ENCODE data around the gene SEMA4A. TPM values are rescaled to one million over a fixed set of nuclear protein-coding genes. Genes with fewer than 3 reads are reported as not detected.

SEMA4A gene
- total RNA-seq, 3 donors from 2014 or later (not counting 1 experiment from before 2014, with no cell fraction given) = 2.6 to 13.0 (median 7.0) TPM

DNA sequence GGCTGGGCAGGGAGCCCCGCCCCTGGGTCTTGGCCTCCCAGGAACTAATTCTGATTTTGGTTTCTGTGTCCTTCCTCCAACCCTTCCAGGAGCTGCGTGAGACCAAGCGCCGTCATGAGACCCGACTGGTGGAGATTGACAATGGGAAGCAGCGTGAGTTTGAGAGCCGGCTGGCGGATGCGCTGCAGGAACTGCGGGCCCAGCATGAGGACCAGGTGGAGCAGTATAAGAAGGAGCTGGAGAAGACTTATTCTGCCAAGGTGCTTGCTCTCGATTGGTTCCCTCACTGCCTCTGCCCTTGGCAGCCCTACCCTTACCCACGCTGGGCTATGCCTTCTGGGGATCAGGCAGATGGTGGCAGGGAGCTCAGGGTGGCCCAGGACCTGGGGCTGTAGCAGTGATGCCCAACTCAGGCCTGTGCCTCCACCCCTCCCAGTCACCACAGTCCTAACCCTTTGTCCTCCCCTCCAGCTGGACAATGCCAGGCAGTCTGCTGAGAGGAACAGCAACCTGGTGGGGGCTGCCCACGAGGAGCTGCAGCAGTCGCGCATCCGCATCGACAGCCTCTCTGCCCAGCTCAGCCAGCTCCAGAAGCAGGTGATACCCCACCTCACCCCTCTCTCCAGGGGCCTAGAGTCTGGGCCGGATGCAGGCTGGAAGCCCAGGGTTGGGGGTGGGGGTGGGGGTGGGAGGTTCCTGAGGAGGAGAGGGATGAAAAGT lies 18.5 kb upstream of the SEMA4A start:
- TF ChIP-seq, protein P1, sequence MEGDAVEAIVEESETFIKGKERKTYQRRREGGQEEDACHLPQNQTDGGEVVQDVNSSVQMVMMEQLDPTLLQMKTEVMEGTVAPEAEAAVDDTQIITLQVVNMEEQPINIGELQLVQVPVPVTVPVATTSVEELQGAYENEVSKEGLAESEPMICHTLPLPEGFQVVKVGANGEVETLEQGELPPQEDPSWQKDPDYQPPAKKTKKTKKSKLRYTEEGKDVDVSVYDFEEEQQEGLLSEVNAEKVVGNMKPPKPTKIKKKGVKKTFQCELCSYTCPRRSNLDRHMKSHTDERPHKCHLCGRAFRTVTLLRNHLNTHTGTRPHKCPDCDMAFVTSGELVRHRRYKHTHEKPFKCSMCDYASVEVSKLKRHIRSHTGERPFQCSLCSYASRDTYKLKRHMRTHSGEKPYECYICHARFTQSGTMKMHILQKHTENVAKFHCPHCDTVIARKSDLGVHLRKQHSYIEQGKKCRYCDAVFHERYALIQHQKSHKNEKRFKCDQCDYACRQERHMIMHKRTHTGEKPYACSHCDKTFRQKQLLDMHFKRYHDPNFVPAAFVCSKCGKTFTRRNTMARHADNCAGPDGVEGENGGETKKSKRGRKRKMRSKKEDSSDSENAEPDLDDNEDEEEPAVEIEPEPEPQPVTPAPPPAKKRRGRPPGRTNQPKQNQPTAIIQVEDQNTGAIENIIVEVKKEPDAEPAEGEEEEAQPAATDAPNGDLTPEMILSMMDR (IDR thresholded peaks at IDR 0.05) = no peak
- Histone ChIP-seq H3K4me1 (ENCODE audit: control insufficient read depth, insufficient read depth, low read length) (peaks cover 7% of the 10 kb centered on the region), H3K9me3 (ENCODE audit: control insufficient read depth, insufficient read depth, low read length) (no peaks in the 10 kb centered on the region), H3K36me3 (ENCODE audit: control insufficient read depth, insufficient read depth, low read length) (no peaks in the 10 kb centered on the region), H3K27ac (ENCODE audit: low read length) (no peak overlapping the region), H3K4me3 (ENCODE audit: low read length) (no peak overlapping the region), H3K27me3 (ENCODE audit: control insufficient read depth, insufficient read depth, low read length) (peaks cover 3% of the 10 kb centered on the region)
- Mint-ChIP-seq H3K27ac (peak overlapping the region; percentile 29 to 45), H3K36me3 (no peaks in the 10 kb centered on the region), H3K4me3 (no peak overlapping the region), H3K4me1 (peaks cover 0 to 9% of the 10 kb centered on the region in 2 donors), H3K9me3 (no peaks in the 10 kb centered on the region), H3K27me3 (ENCODE audit: low read depth in 2 of 2) (no peaks in the 10 kb centered on the region)
- ATAC-seq (no peak), DNase-seq (no peak)
- intact Hi-C loops (cut with micrococcal nuclease) = no loop called here
- WGBS (ENCODE audit: insufficient coverage) = 91% methylated on average over 17 of the region's 18 CpGs

GRCh38 chr1:156135930-156136871 lies 17.2 kb upstream of the SEMA4A start:
- TF ChIP-seq, protein P1 (IDR thresholded peaks at IDR 0.05) = no peak
- Histone ChIP-seq H3K9me3 (ENCODE audit: control insufficient read depth, insufficient read depth, low read length) (no peaks in the 10 kb centered on the region), H3K27ac (ENCODE audit: low read length) (no peak overlapping the region), H3K4me3 (ENCODE audit: low read length) (no peak overlapping the region), H3K36me3 (ENCODE audit: control insufficient read depth, insufficient read depth, low read length) (no peaks in the 10 kb centered on the region), H3K4me1 (ENCODE audit: control insufficient read depth, insufficient read depth, low read length) (no peaks in the 10 kb centered on the region), H3K27me3 (ENCODE audit: control insufficient read depth, insufficient read depth, low read length) (no peaks in the 10 kb centered on the region)
- Mint-ChIP-seq H3K4me3 (peak overlapping the region; percentile 21), H3K36me3 (no peaks in the 10 kb centered on the region), H3K4me1 (peaks cover 0 to 8% of the 10 kb centered on the region in 2 donors), H3K27me3 (ENCODE audit: low read depth in 2 of 2) (peaks cover 0 to 5% of the 10 kb centered on the region in 2 donors), H3K9me3 (no peaks in the 10 kb centered on the region), H3K27ac (peak overlapping the region in 1 of 2 donors; percentile 12)
- no peak for ATAC-seq
- 94% methylated on average over 34 of the region's 34 CpGs for WGBS (ENCODE audit: insufficient coverage)
- intact Hi-C loops (cut with micrococcal nuclease) = no loop called here
- no peak for DNase-seq

- Histone ChIP-seq H3K4me1 (ENCODE audit: control insufficient read depth, insufficient read depth, low read length) (no peaks in the 10 kb centered on the region), H3K27me3 (ENCODE audit: control insufficient read depth, insufficient read depth, low read length) (no peaks in the 10 kb centered on the region), H3K4me3 (ENCODE audit: low read length) (no peak overlapping the region), H3K9me3 (ENCODE audit: control insufficient read depth, insufficient read depth, low read length) (no peaks in the 10 kb centered on the region), H3K27ac (ENCODE audit: low read length) (no peak overlapping the region), H3K36me3 (ENCODE audit: control insufficient read depth, insufficient read depth, low read length) (no peaks in the 10 kb centered on the region)
- Mint-ChIP-seq H3K36me3 (no peaks in the 10 kb centered on the region), H3K9me3 (no peaks in the 10 kb centered on the region), H3K27me3 (ENCODE audit: low read depth in 2 of 2) (peaks cover 0 to 5% of the 10 kb centered on the region in 2 donors), H3K4me3 (no peak overlapping the region), H3K4me1 (peaks cover 0 to 8% of the 10 kb centered on the region in 2 donors), H3K27ac (no peak overlapping the region)
- no peak for DNase-seq
- WGBS (ENCODE audit: insufficient coverage) = 87% methylated on average over 12 of the region's 12 CpGs
- intact Hi-C loops (cut with micrococcal nuclease) = no loop called here
- TF ChIP-seq, protein P1 (IDR thresholded peaks at IDR 0.05) = no peak
- no peak for ATAC-seq
Measured at GRCh38 chr1:156136970-156137483, 16.4 kb upstream of the SEMA4A start.

All from natural killer cell (primary cell).